K562 (cell line): ENCODE data around the gene HOMEZ. TPM values are rescaled to one million over a fixed set of nuclear protein-coding genes. Genes with fewer than 3 reads are reported as not detected.

Experiments used
- CHD4 ChIP-seq: fragments of 200-600 bp; sonication (generic); IDR thresholded peaks from 3 replicates; pipeline ENCODE4 v1.6.1; 2012; ENCODE audit warnings: low read depth, mild to moderate bottlenecking, mixed read lengths, low read length, inconsistent platforms; ENCODE audit not compliant: insufficient read depth, insufficient replicate concordance, poor library complexity, severe bottlenecking
- FOXA3 ChIP-seq, 2 experiments: fragments of 450-650 bp in 1 of 2; sonication (generic) in 1 of 2; formaldehyde crosslinking; IDR thresholded peaks in 1 of 2; conservative IDR thresholded peaks in 1 of 2; 2 replicates each; pipeline versions ENCODE4 v1.4.0 to v1.8.0; 2020 to 2022; ENCODE audit warnings: mild to moderate bottlenecking in 2 of 2, missing genetic modification reagents in 1 of 2
- FOXP1 ChIP-seq: sonication (generic); formaldehyde crosslinking; IDR thresholded peaks from 2 replicates; pipeline ENCODE4 v1.8.0; 2022; ENCODE audit warnings: mild to moderate bottlenecking, missing genetic modification reagents
- HDAC6 ChIP-seq: IDR thresholded peaks from 2 replicates; pipeline ENCODE4 v1.6.1; 2012; ENCODE audit warnings: low read depth, mild to moderate bottlenecking, control low read depth, inconsistent platforms, low read length, moderate library complexity
- HDGF ChIP-seq: fragments of 450-650 bp; IDR thresholded peaks from 2 replicates; pipeline ENCODE4 v1.6.1; 2016
- PCBP2 ChIP-seq: fragments of 200-400 bp; formaldehyde crosslinking; IDR thresholded peaks from 2 replicates; pipeline ENCODE4 v1.6.1; 2018; ENCODE audit warnings: low read length, low read depth, mild to moderate bottlenecking, moderate library complexity; ENCODE audit not compliant: poor library complexity, severe bottlenecking
- PHF21A ChIP-seq: fragments of 450-650 bp; IDR thresholded peaks from 2 replicates; pipeline ENCODE4 v1.6.1; 2017; ENCODE audit warnings: low read depth, borderline replicate concordance
- PTBP1 ChIP-seq: fragments of 200-400 bp; formaldehyde crosslinking; IDR thresholded peaks from 2 replicates; pipeline ENCODE4 v1.6.1; 2017; ENCODE audit warnings: low read depth, low read length
- RBM25 ChIP-seq: fragments of 200-400 bp; formaldehyde crosslinking; IDR thresholded peaks from 2 replicates; pipeline ENCODE4 v1.6.1; 2018; ENCODE audit warnings: low read length, low read depth, moderate library complexity; ENCODE audit not compliant: severe bottlenecking
- SMARCA5 ChIP-seq: fragments of 450-650 bp; IDR thresholded peaks from 2 replicates; pipeline ENCODE4 v1.6.1; 2016
- STAT5A ChIP-seq: IDR thresholded peaks from 2 replicates; pipeline ENCODE4 v1.6.1; 2012; ENCODE audit warnings: low read length, inconsistent platforms, borderline replicate concordance
- ZEB2 ChIP-seq: fragments of 450-650 bp; IDR thresholded peaks from 2 replicates; pipeline ENCODE4 v1.6.1; 2016
- ZNF146 ChIP-seq: IDR thresholded peaks from one replicate; pipeline ENCODE4 v1.6.1; 2018; ENCODE audit warnings: missing compliant biosample characterization; ENCODE audit not compliant: unreplicated experiment
- ZNF253 ChIP-seq: fragments of 250-450 bp; sonication (Bioruptor Pico); conservative IDR thresholded peaks from 2 replicates; pipeline ENCODE4 v1.6.1; 2021; ENCODE audit warnings: mild to moderate bottlenecking
- ZNF316 ChIP-seq: fragments of 450-650 bp; IDR thresholded peaks from 2 replicates; pipeline ENCODE4 v1.6.1; 2016
- ZNF561 ChIP-seq: fragments of 450-650 bp; formaldehyde crosslinking; conservative IDR thresholded peaks from 2 replicates; pipeline ENCODE4 v1.4.0; 2020; ENCODE audit warnings: mild to moderate bottlenecking, moderate library complexity
- ZNF785 ChIP-seq: fragments of 250-450 bp; sonication (Bioruptor Pico); IDR thresholded peaks from 2 replicates; pipeline ENCODE4 v1.4.0; 2020; ENCODE audit warnings: mild to moderate bottlenecking
- polyA plus RNA-seq, 8 experiments: library from polyadenylated mRNA; depleted of rRNA in 4 of 8; stranded (reverse) in 5 of 8; unstranded in 3 of 8; fragments of >200 nt; fragmentation: Nextera tagmentation in 2 of 8; fragmentation: Illumina TruSeq in 1 of 8; extraction: Ambion mirVana in 2 of 8; extraction: Trizol in 1 of 8; gene quantifications; 2 replicates each; pipeline versions ENCODE4 v1.2.1 to v1.2.3, GENCODE V29; 2011 to 2014; ENCODE audit warnings: inconsistent platforms in 1 of 8, missing spikeins in 1 of 8
- total RNA-seq, 7 experiments: library from RNA; depleted of rRNA in 6 of 7; stranded (reverse); fragments of >200 nt in 6 of 7; fragmentation: Illumina TruSeq in 2 of 7; extraction: Trizol in 2 of 7; gene quantifications; 2 replicates each; pipeline versions ENCODE4 v1.2.1 to v1.2.3, GENCODE V29; 2011 to 2021; ENCODE audit warnings: low replicate concordance in 1 of 7
- TF ChIP-seq, protein P1 (sequence below): fragments of 450-650 bp; IDR thresholded peaks from 2 replicates; pipeline ENCODE4 v1.7.0; 2016; ENCODE audit warnings: borderline replicate concordance
- TF ChIP-seq, protein P2 (sequence below): fragments of 450-650 bp; IDR thresholded peaks from 2 replicates; pipeline ENCODE4 v1.6.1; 2016; ENCODE audit warnings: borderline replicate concordance
- TF ChIP-seq, protein P3 (sequence below): fragments of 250-450 bp; sonication (Bioruptor Pico); IDR thresholded peaks from 2 replicates; pipeline ENCODE4 v1.8.0; 2022; ENCODE audit warnings: inconsistent platforms, mild to moderate bottlenecking, moderate library complexity, borderline replicate concordance
- TF ChIP-seq, protein P4 (sequence below), 2 experiments: fragments of 450-650 bp in 1 of 2; sonication (generic) in 1 of 2; formaldehyde crosslinking; conservative IDR thresholded peaks; 2 replicates each; pipeline versions ENCODE4 v1.4.0 to v1.8.1; 2020 to 2022; ENCODE audit warnings: mild to moderate bottlenecking in 1 of 2, missing genetic modification reagents in 1 of 2

HOMEZ gene
- total and polyA plus RNA-seq, 9 of the 15 experiments (the other 6 are each of a cell fraction or from before 2014, with no cell fraction given): 3.0 to 30.2 (median 16.9) TPM

DNA sequence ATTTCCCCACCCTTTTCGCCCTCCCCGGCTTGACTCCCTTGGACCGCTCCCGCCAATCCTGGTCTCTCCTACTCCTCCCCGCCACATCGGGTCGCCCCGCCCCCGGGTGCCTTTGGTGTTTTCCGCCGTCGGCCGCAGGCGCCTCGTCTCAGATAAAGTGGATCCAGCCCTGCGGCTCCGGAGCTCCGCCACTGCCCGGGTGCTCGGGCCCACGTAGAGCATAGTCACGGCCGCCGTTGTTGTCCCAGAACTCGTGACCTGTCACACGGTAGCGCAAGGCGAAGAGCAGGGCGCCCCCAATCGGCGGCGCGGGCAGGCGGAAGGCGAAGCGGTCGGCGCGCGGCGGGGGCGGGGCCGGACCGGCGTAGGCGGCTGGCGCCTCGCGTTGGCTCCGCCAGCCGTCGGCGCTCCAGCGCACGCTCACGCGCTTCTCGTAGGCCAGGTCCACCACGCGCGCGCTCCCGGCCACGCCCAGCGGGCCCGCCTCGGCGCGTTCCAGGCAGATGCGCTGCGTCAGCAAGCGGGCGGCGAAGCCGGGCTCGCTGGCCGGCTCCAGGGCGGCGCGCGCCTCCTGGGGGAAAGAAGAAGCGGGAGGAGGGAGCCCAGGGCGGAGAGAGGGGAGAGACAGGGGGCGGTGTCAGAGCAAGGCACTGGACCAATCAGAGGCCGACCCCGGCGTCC lies 15.5 kb upstream of the HOMEZ start (continued):
- TF ChIP-seq, protein P1, sequence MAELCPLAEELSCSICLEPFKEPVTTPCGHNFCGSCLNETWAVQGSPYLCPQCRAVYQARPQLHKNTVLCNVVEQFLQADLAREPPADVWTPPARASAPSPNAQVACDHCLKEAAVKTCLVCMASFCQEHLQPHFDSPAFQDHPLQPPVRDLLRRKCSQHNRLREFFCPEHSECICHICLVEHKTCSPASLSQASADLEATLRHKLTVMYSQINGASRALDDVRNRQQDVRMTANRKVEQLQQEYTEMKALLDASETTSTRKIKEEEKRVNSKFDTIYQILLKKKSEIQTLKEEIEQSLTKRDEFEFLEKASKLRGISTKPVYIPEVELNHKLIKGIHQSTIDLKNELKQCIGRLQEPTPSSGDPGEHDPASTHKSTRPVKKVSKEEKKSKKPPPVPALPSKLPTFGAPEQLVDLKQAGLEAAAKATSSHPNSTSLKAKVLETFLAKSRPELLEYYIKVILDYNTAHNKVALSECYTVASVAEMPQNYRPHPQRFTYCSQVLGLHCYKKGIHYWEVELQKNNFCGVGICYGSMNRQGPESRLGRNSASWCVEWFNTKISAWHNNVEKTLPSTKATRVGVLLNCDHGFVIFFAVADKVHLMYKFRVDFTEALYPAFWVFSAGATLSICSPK: no peak
- TF ChIP-seq HDGF (no peak), PTBP1 (0 out of 2 replicates have a peak, but pooled peaks have one; percentile 20), CHD4 (no peak), ZEB2 (no peak), ZNF785 (CRISPR knock-in tag) (no peak), PCBP2 (no peak), FOXP1 (CRISPR knock-in tag) (peak; percentile 97), FOXA3 (CRISPR knock-in tag; conservative IDR thresholded peaks at IDR 0.05 in 1 of 2, IDR thresholded peaks at IDR 0.05 in 1 of 2) (peak in 1 of 2 experiments; percentile 78; a peak in 2 of 4 replicates), STAT5A (no peak), PHF21A (0 out of 2 replicates have a peak, but pooled peaks have one; percentile 70), ZNF253 (CRISPR knock-in tag) (no peak), ZNF146 (CRISPR knock-in tag) (no peak), ZNF316 (peak; percentile 93), ZNF561 (CRISPR knock-in tag) (no peak), SMARCA5 (no peak), HDAC6 (no peak), RBM25 (peak; percentile 15)
- TF ChIP-seq, protein P2, sequence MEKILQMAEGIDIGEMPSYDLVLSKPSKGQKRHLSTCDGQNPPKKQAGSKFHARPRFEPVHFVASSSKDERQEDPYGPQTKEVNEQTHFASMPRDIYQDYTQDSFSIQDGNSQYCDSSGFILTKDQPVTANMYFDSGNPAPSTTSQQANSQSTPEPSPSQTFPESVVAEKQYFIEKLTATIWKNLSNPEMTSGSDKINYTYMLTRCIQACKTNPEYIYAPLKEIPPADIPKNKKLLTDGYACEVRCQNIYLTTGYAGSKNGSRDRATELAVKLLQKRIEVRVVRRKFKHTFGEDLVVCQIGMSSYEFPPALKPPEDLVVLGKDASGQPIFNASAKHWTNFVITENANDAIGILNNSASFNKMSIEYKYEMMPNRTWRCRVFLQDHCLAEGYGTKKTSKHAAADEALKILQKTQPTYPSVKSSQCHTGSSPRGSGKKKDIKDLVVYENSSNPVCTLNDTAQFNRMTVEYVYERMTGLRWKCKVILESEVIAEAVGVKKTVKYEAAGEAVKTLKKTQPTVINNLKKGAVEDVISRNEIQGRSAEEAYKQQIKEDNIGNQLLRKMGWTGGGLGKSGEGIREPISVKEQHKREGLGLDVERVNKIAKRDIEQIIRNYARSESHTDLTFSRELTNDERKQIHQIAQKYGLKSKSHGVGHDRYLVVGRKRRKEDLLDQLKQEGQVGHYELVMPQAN: peak; percentile 69; the same call in 1 of the 2 replicates
- TF ChIP-seq, protein P3, sequence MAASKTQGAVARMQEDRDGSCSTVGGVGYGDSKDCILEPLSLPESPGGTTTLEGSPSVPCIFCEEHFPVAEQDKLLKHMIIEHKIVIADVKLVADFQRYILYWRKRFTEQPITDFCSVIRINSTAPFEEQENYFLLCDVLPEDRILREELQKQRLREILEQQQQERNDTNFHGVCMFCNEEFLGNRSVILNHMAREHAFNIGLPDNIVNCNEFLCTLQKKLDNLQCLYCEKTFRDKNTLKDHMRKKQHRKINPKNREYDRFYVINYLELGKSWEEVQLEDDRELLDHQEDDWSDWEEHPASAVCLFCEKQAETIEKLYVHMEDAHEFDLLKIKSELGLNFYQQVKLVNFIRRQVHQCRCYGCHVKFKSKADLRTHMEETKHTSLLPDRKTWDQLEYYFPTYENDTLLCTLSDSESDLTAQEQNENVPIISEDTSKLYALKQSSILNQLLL (CRISPR knock-in tag): no peak
- TF ChIP-seq, protein P4, sequence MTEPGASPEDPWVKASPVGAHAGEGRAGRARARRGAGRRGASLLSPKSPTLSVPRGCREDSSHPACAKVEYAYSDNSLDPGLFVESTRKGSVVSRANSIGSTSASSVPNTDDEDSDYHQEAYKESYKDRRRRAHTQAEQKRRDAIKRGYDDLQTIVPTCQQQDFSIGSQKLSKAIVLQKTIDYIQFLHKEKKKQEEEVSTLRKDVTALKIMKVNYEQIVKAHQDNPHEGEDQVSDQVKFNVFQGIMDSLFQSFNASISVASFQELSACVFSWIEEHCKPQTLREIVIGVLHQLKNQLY (CRISPR knock-in tag; conservative IDR thresholded peaks at IDR 0.05): no peak
